ENCODE measurements around the gene HNRNPF. TPM values are rescaled to one million over a fixed set of nuclear protein-coding genes. Genes with fewer than 3 reads are reported as not detected.

Gene HNRNPF
- total and polyA plus RNA-seq, 12 donors: 26.4 to 113 (median 74.3) TPM

GRCh38 chr10:43390759-43391158 lies 18.2 kb downstream of the HNRNPF start:
- H3K9me3 ChIP-seq: no peaks in the 10 kb centered on the region
- intact Hi-C loops (cut with DNase I): loop anchor here in 1 of 10 donors (5.0 kb wide), 1 partner anchor 62 kb away; no protein-coding TSS in a partner anchor
- ATAC-seq: peak in 7 of 8 donors; percentile 55 to 77 (median 64)
- peak overlapping the region in 1 of 10 donors; percentile 33 for H3K27ac ChIP-seq
- H3K4me3 ChIP-seq: no peak overlapping the region
- WGBS, 2 donors: 70 to 71% methylated on average over 7 of the region's 7 CpGs
- TF ChIP-seq CTCF (IDR thresholded peaks at IDR 0.05): peak; percentile 15 to 65 (median 51)
- peaks cover 0 to 97% (median 51%) of the 10 kb centered on the region in 9 donors for H3K36me3 ChIP-seq
- no peak for DNase-seq
- no peaks in the 10 kb centered on the region for H3K27me3 ChIP-seq
- H3K4me1 ChIP-seq: peaks cover 4 to 65% (median 31%) of the 10 kb centered on the region in 9 donors

GRCh38 chr10:43390333-43390732 lies 18.7 kb downstream of the HNRNPF start:
- WGBS, 2 donors: 76 to 78% methylated on average over 5 of the region's 5 CpGs
- Histone ChIP-seq H3K27ac (peak overlapping the region in 1 of 10 donors; percentile 33), H3K4me1 (peaks cover 3 to 61% (median 27%) of the 10 kb centered on the region in 9 donors), H3K36me3 (peaks cover 0 to 100% (median 51%) of the 10 kb centered on the region in 9 donors), H3K9me3 (no peaks in the 10 kb centered on the region), H3K4me3 (no peak overlapping the region), H3K27me3 (no peaks in the 10 kb centered on the region)
- intact Hi-C loops (cut with DNase I): loop anchor here in 1 of 10 donors (5.0 kb wide), 1 partner anchor 62 kb away; no protein-coding TSS in a partner anchor
- ATAC-seq: no peak
- DNase-seq: no peak
- TF ChIP-seq CTCF (IDR thresholded peaks at IDR 0.05): no peak

- no peaks in the 10 kb centered on the region for H3K9me3 ChIP-seq
- peaks cover 0 to 100% (median 51%) of the 10 kb centered on the region in 9 donors for H3K36me3 ChIP-seq
- DNase-seq: no peak
- H3K27me3 ChIP-seq: no peaks in the 10 kb centered on the region
- 56 to 57% methylated on average over 3 of the region's 3 CpGs for WGBS, 2 donors
- H3K4me1 ChIP-seq: peaks cover 0 to 59% (median 25%) of the 10 kb centered on the region in 9 donors
- intact Hi-C loops (cut with DNase I): loop anchor here in 1 of 10 donors (5.0 kb wide), 1 partner anchor 62 kb away; no protein-coding TSS in a partner anchor
- no peak overlapping the region for H3K4me3 ChIP-seq
- no peak for ATAC-seq
- TF ChIP-seq CTCF (IDR thresholded peaks at IDR 0.05): no peak
- H3K27ac ChIP-seq: peak overlapping the region in 1 of 10 donors; percentile 33
Observed at GRCh38 chr10:43389867-43390266, 19.1 kb downstream of the HNRNPF start.

- intact Hi-C loops (cut with DNase I): no loop called here
- no peaks in the 10 kb centered on the region for H3K27me3 ChIP-seq
- H3K9me3 ChIP-seq: no peaks in the 10 kb centered on the region
- H3K27ac ChIP-seq: no peak overlapping the region
- peaks cover 0 to 84% (median 35%) of the 10 kb centered on the region in 9 donors for H3K36me3 ChIP-seq
- peaks cover 0 to 44% (median 21%) of the 10 kb centered on the region in 9 donors for H3K4me1 ChIP-seq
- ATAC-seq (no peak), DNase-seq (no peak)
- no peak overlapping the region for H3K4me3 ChIP-seq
- WGBS, 2 donors: 71 to 75% methylated on average over 5 of the region's 5 CpGs
- no peak for TF ChIP-seq CTCF (IDR thresholded peaks at IDR 0.05)
Observed at GRCh38 chr10:43387678-43388032, 21.3 kb downstream of the HNRNPF start.
